Karpas-422 (cell line): ENCODE results near the gene GNAL. TPM values are rescaled to one million over a fixed set of nuclear protein-coding genes. Genes with fewer than 3 reads are reported as not detected.

Experiments
- DNase-seq: peaks from one replicate; pipeline ENCODE4 v3.0.0-alpha.2; 2015
- H2AFZ ChIP-seq: fragments of 200-600 bp; sonication (generic); 2 replicates; pipeline ENCODE4 v1.6.1; 2014; ENCODE audit warnings: antibody characterized with exemption, low read length, mixed read lengths
- H3K27ac ChIP-seq: fragments of 200-600 bp; sonication (generic); 2 replicates; pipeline ENCODE4 v1.5.1; 2014; ENCODE audit warnings: mild to moderate bottlenecking, low read length, moderate library complexity
- H3K27me3 ChIP-seq: fragments of 200-600 bp; sonication (generic); 2 replicates; pipeline ENCODE4 v1.6.1; 2014; ENCODE audit warnings: low read length, mixed read lengths
- H3K36me3 ChIP-seq: fragments of 200-600 bp; sonication (generic); 2 replicates; pipeline ENCODE4 v1.6.1; 2014; ENCODE audit warnings: low read length, mixed read lengths; ENCODE audit not compliant: insufficient read depth
- H3K4me1 ChIP-seq: fragments of 200-600 bp; sonication (generic); 2 replicates; pipeline ENCODE4 v1.6.1; 2014; ENCODE audit warnings: mild to moderate bottlenecking, low read length, mixed read lengths
- H3K4me2 ChIP-seq: fragments of 200-600 bp; sonication (generic); 2 replicates; pipeline ENCODE4 v1.6.1; 2014; ENCODE audit warnings: low read length, low read depth, mild to moderate bottlenecking; ENCODE audit not compliant: poor library complexity, severe bottlenecking
- H3K4me3 ChIP-seq: fragments of 200-600 bp; sonication (generic); 2 replicates; pipeline ENCODE4 v1.5.1; 2014; ENCODE audit warnings: mild to moderate bottlenecking, antibody characterized with exemption, low read length, mixed read lengths
- H3K79me2 ChIP-seq: fragments of 200-600 bp; sonication (generic); 2 replicates; pipeline ENCODE4 v1.6.1; 2014; ENCODE audit warnings: mild to moderate bottlenecking, low read length, mixed read lengths
- H3K9ac ChIP-seq: fragments of 200-600 bp; sonication (generic); 2 replicates; pipeline ENCODE4 v1.6.0; 2014; ENCODE audit warnings: low read length
- H3K9me2 ChIP-seq: fragments of 200-600 bp; sonication (generic), shearing (Covaris generic); replicated peaks from 2 replicates; pipeline ENCODE4 v1.6.0; 2014; ENCODE audit warnings: mild to moderate bottlenecking, low read length, moderate library complexity; ENCODE audit not compliant: insufficient read depth
- H3K9me3 ChIP-seq: fragments of 300-700, 200-600 bp; sonication (generic); 2 replicates; pipeline ENCODE4 v1.6.1; 2014; ENCODE audit warnings: low read length, mixed read lengths
- H4K20me1 ChIP-seq: fragments of 200-600 bp; sonication (generic); 2 replicates; pipeline ENCODE4 v1.6.1; 2014; ENCODE audit warnings: mild to moderate bottlenecking, antibody characterized with exemption, low read length, low read depth; ENCODE audit not compliant: insufficient read depth
- total RNA-seq: library from RNA; depleted of rRNA; stranded (reverse); fragments of >200 nt; shearing (Covaris generic); gene quantifications from 2 replicates; pipeline ENCODE4 v1.2.3, GENCODE V29; 2014; ENCODE audit warnings: low replicate concordance

GNAL gene
- total RNA-seq, 1 experiment from 2014 or later = not detected

GRCh38 chr18:11672198-11672597, 16.9 kb upstream of the GNAL start:
- no peaks in the 10 kb centered on the region for H3K9me3 ChIP-seq
- no peak overlapping the region for H3K4me2 ChIP-seq
- H4K20me1 ChIP-seq = no peaks in the 10 kb centered on the region
- no peak overlapping the region for H2AFZ ChIP-seq
- H3K27ac ChIP-seq = no peak overlapping the region
- H3K9ac ChIP-seq = no peak overlapping the region
- H3K27me3 ChIP-seq = no peaks in the 10 kb centered on the region
- no peaks in the 10 kb centered on the region for H3K79me2 ChIP-seq
- DNase-seq = no peak
- H3K4me1 ChIP-seq = no peaks in the 10 kb centered on the region
- H3K4me3 ChIP-seq = no peak overlapping the region
- no peaks in the 10 kb centered on the region for H3K36me3 ChIP-seq
- no peaks in the 10 kb centered on the region for H3K9me2 ChIP-seq

- H3K4me3 ChIP-seq = no peak overlapping the region
- no peaks in the 10 kb centered on the region for H4K20me1 ChIP-seq
- no peak overlapping the region for H3K9ac ChIP-seq
- DNase-seq = no peak
- no peaks in the 10 kb centered on the region for H3K4me1 ChIP-seq
- H3K4me2 ChIP-seq = no peak overlapping the region
- H3K27me3 ChIP-seq = no peaks in the 10 kb centered on the region
- H3K27ac ChIP-seq = no peak overlapping the region
- H3K36me3 ChIP-seq = no peaks in the 10 kb centered on the region
- no peak overlapping the region for H2AFZ ChIP-seq
- H3K9me2 ChIP-seq = no peaks in the 10 kb centered on the region
- no peaks in the 10 kb centered on the region for H3K9me3 ChIP-seq
- H3K79me2 ChIP-seq = no peaks in the 10 kb centered on the region
These were observed 16.1 kb upstream of the GNAL start for GRCh38 chr18:11672846-11673454.

GRCh38 chr18:11673560-11673959, 15.5 kb upstream of the GNAL start:
- Histone ChIP-seq H3K27ac (no peak overlapping the region), H3K9me3 (no peaks in the 10 kb centered on the region), H3K79me2 (no peaks in the 10 kb centered on the region), H3K4me1 (no peaks in the 10 kb centered on the region), H3K4me2 (no peak overlapping the region), H3K36me3 (no peaks in the 10 kb centered on the region), H3K4me3 (no peak overlapping the region), H2AFZ (no peak overlapping the region), H3K27me3 (no peaks in the 10 kb centered on the region), H3K9me2 (no peaks in the 10 kb centered on the region), H3K9ac (no peak overlapping the region), H4K20me1 (no peaks in the 10 kb centered on the region)
- DNase-seq = no peak

- Histone ChIP-seq H3K4me1 (no peaks in the 10 kb centered on the region), H3K79me2 (no peaks in the 10 kb centered on the region), H3K36me3 (no peaks in the 10 kb centered on the region), H2AFZ (no peak overlapping the region), H4K20me1 (no peaks in the 10 kb centered on the region), H3K9me2 (no peaks in the 10 kb centered on the region), H3K4me2 (no peak overlapping the region), H3K9ac (no peak overlapping the region), H3K9me3 (no peaks in the 10 kb centered on the region), H3K4me3 (no peak overlapping the region), H3K27me3 (no peaks in the 10 kb centered on the region), H3K27ac (no peak overlapping the region)
- DNase-seq = no peak
These were observed 14.9 kb upstream of the GNAL start for GRCh38 chr18:11674119-11674518.

- Histone ChIP-seq H3K27ac (no peak overlapping the region), H4K20me1 (no peaks in the 10 kb centered on the region), H3K4me3 (no peak overlapping the region), H3K36me3 (no peaks in the 10 kb centered on the region), H3K4me1 (no peaks in the 10 kb centered on the region), H2AFZ (no peak overlapping the region), H3K4me2 (no peak overlapping the region), H3K27me3 (no peaks in the 10 kb centered on the region), H3K9me2 (no peaks in the 10 kb centered on the region), H3K79me2 (no peaks in the 10 kb centered on the region), H3K9me3 (no peaks in the 10 kb centered on the region), H3K9ac (no peak overlapping the region)
- DNase-seq = no peak
These were observed 12.7 kb upstream of the GNAL start for GRCh38 chr18:11676386-11676785.

GRCh38 chr18:11676867-11677266, 12.2 kb upstream of the GNAL start:
- no peak overlapping the region for H2AFZ ChIP-seq
- H3K9me3 ChIP-seq = no peaks in the 10 kb centered on the region
- no peak for DNase-seq
- H4K20me1 ChIP-seq = no peaks in the 10 kb centered on the region
- no peaks in the 10 kb centered on the region for H3K27me3 ChIP-seq
- H3K9ac ChIP-seq = no peak overlapping the region
- no peak overlapping the region for H3K4me2 ChIP-seq
- H3K4me3 ChIP-seq = no peak overlapping the region
- no peaks in the 10 kb centered on the region for H3K79me2 ChIP-seq
- no peaks in the 10 kb centered on the region for H3K36me3 ChIP-seq
- no peak overlapping the region for H3K27ac ChIP-seq
- no peaks in the 10 kb centered on the region for H3K9me2 ChIP-seq
- no peaks in the 10 kb centered on the region for H3K4me1 ChIP-seq

GRCh38 chr18:11678211-11678610, 10.9 kb upstream of the GNAL start:
- Histone ChIP-seq H3K4me2 (no peak overlapping the region), H3K4me1 (no peaks in the 10 kb centered on the region), H3K79me2 (no peaks in the 10 kb centered on the region), H3K9me3 (no peaks in the 10 kb centered on the region), H2AFZ (no peak overlapping the region), H3K36me3 (no peaks in the 10 kb centered on the region), H3K27ac (no peak overlapping the region), H3K9ac (no peak overlapping the region), H3K9me2 (no peaks in the 10 kb centered on the region), H3K4me3 (no peak overlapping the region), H3K27me3 (no peaks in the 10 kb centered on the region), H4K20me1 (no peaks in the 10 kb centered on the region)
- no peak for DNase-seq

- H3K4me2 ChIP-seq = no peak overlapping the region
- H3K9me2 ChIP-seq = no peaks in the 10 kb centered on the region
- no peaks in the 10 kb centered on the region for H3K4me1 ChIP-seq
- H3K27ac ChIP-seq = no peak overlapping the region
- no peaks in the 10 kb centered on the region for H3K27me3 ChIP-seq
- no peak overlapping the region for H3K9ac ChIP-seq
- no peaks in the 10 kb centered on the region for H4K20me1 ChIP-seq
- H3K4me3 ChIP-seq = no peak overlapping the region
- H2AFZ ChIP-seq = no peak overlapping the region
- H3K79me2 ChIP-seq = no peaks in the 10 kb centered on the region
- H3K9me3 ChIP-seq = no peaks in the 10 kb centered on the region
- no peak for DNase-seq
- H3K36me3 ChIP-seq = no peaks in the 10 kb centered on the region
These were observed 853 bp downstream of the GNAL start for GRCh38 chr18:11689669-11690565.
